Common myeloid progenitor, CD34-positive (primary cell): Measurements from ENCODE around the gene PRKCA.

Experiments used
- CTCF ChIA-PET: fragments of 350-600 bp; sonication (Branson Sonifier 250); formaldehyde crosslinking; loops from one replicate; lab custom pipeline; 2021; ENCODE audit warnings: antibody characterized with exemption; lab: Charles Lee
- POLR2A ChIA-PET: fragments of 350-600 bp; sonication (Branson Sonifier 250); formaldehyde crosslinking; loops from one replicate; lab custom pipeline; 2021; ENCODE audit warnings: antibody characterized with exemption; lab: Charles Lee
- DNase-seq, 3 donors: peaks; one replicate each; pipeline versions ENCODE4 v3.0.0 to v3.0.0-alpha.2; 2013
- H3K27ac ChIP-seq, 2 experiments: 1 replicate in 1 of 2; 2 replicates in 1 of 2; pipeline ENCODE4 v1.7.0; 2013; ENCODE audit warnings: inconsistent platforms in 2 of 2, low read length in 2 of 2, mild to moderate bottlenecking in 2 of 2, low read depth in 1 of 2, moderate library complexity in 1 of 2; ENCODE audit not compliant: severe bottlenecking in 2 of 2, insufficient read depth in 1 of 2, poor library complexity in 1 of 2
- H3K27me3 ChIP-seq, 5 experiments: replicated peaks in 2 of 5; 1 replicate in 3 of 5; 2 replicates in 2 of 5; pipeline versions ENCODE4 v1.6.1 to v1.7.0; 2013; ENCODE audit warnings: low read length in 4 of 5, mild to moderate bottlenecking in 2 of 5, moderate library complexity in 2 of 5, inconsistent platforms in 1 of 5; ENCODE audit not compliant: insufficient read depth in 5 of 5, control insufficient read depth in 4 of 5
- H3K36me3 ChIP-seq, 4 experiments: 1 replicate in 2 of 4; 2 replicates in 2 of 4; pipeline versions ENCODE4 v1.6.1 to v1.7.0; 2013; ENCODE audit warnings: low read length in 3 of 4, control low read depth in 1 of 4, mild to moderate bottlenecking in 1 of 4; ENCODE audit not compliant: control insufficient read depth in 4 of 4, insufficient read depth in 4 of 4
- H3K4me1 ChIP-seq, 4 experiments: 1 replicate in 3 of 4; 2 replicates in 1 of 4; pipeline versions ENCODE4 v1.6.1 to v1.7.1; 2013; ENCODE audit warnings: low read length in 3 of 4, mild to moderate bottlenecking in 3 of 4, control low read depth in 1 of 4, inconsistent platforms in 1 of 4, moderate library complexity in 1 of 4; ENCODE audit not compliant: control insufficient read depth in 4 of 4, insufficient read depth in 4 of 4; ENCODE audit errors: control extremely low read depth in 1 of 4
- H3K4me3 ChIP-seq, 7 experiments: 1 replicate in 4 of 7; 2 replicates in 3 of 7; pipeline versions ENCODE4 v1.5.1 to v1.7.0; 2013; ENCODE audit warnings: mild to moderate bottlenecking in 7 of 7, low read length in 6 of 7, moderate library complexity in 6 of 7, inconsistent platforms in 2 of 7, low read depth in 2 of 7, control low read depth in 1 of 7; ENCODE audit not compliant: insufficient read depth in 4 of 7, control insufficient read depth in 1 of 7; ENCODE audit errors: extremely low read depth in 1 of 7
- H3K9me3 ChIP-seq, 5 experiments: 1 replicate in 4 of 5; 2 replicates in 1 of 5; pipeline versions ENCODE4 v1.6.1 to v1.7.1; 2013; ENCODE audit warnings: low read length in 4 of 5, mild to moderate bottlenecking in 2 of 5, inconsistent platforms in 1 of 5, low read depth in 1 of 5, moderate library complexity in 1 of 5; ENCODE audit not compliant: control insufficient read depth in 4 of 5, insufficient read depth in 2 of 5; ENCODE audit errors: control extremely low read depth in 1 of 5
- WGBS: methylation state at CpG from one replicate; pipeline ENCODE4 v1.1.5; 2013; ENCODE audit not compliant: insufficient coverage; 5-methylcytosine and 5-hydroxymethylcytosine counted together

PRKCA gene

DNA sequence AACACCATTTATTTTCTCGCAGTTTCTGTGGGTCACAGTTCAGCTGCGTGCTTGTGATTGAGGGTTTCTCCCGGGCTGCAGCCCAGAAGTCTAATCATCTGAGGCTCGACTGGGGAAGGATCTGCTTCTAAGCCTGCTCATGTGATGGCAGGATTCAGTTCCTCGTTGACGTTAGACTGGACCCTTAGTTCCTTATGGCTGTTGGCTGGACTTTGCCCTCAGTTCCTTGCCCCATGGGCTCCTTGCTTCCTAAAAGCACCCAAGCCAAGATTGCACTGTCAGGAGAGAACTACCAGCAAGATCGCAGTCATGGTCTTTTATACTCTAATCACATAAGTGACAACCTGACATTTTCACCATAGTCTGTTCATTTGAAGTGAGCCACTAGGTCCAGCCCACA lies 250.0 kb downstream of the PRKCA start:
- no peaks in the 10 kb centered on the region for H3K27me3 ChIP-seq
- peaks cover 0 to 9% (median 6%) of the 10 kb centered on the region in 4 experiments for H3K4me1 ChIP-seq
- H3K4me3 ChIP-seq: no peak overlapping the region
- H3K36me3 ChIP-seq: no peaks in the 10 kb centered on the region
- DNase-seq: no peak
- H3K9me3 ChIP-seq: no peaks in the 10 kb centered on the region
- ChIA-PET CTCF (no interaction called here), POLR2A (no interaction called here)
- H3K27ac ChIP-seq: no peak overlapping the region
- 83% methylated on average over 7 of the region's 7 CpGs for WGBS

DNA sequence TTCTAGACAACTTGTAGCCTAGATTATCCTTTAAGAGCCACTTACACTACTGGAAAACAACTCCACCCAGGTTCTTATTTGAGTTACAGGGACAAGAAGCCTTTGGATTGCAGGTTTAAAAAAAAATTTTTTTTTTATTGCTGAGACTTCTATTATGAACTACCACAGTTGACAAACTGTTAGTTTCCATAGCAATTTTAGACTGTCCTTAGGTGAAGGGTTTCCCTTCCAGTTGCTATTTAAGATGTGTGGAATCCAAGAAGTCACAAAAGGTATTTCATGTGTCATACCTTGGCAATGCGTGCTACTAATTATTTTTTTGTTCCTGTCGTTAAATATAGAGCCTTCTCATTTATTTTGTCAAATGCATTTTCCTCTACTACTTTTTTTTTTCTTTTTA lies 253.2 kb downstream of the PRKCA start:
- no peaks in the 10 kb centered on the region for H3K36me3 ChIP-seq
- H3K27ac ChIP-seq: no peak overlapping the region
- WGBS: no CpG with 5 or more reads among the region's 2 CpGs
- CTCF ChIA-PET: no interaction called here
- no peaks in the 10 kb centered on the region for H3K9me3 ChIP-seq
- no peak overlapping the region for H3K4me3 ChIP-seq
- no peaks in the 10 kb centered on the region for H3K27me3 ChIP-seq
- H3K4me1 ChIP-seq: no peaks in the 10 kb centered on the region
- POLR2A ChIA-PET: no interaction called here
- no peak for DNase-seq

DNA sequence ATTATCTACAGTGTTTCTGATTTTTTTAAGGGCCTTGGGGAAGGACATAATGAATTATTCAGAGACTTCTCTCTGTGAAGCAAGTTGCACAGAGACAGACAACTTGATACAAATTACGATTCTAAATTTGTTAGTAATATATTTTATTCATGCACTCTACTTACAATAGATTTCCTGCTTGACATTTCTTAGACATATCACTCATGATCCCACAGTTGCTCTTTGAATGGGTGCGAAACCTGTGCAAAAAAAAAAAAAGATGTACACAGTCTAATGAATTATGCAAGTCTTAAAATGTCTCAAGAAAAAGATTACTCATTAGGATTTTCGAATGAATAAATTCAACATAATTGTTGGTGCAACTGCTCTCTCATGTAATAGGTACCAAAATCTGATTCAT lies 254.8 kb downstream of the PRKCA start:
- Histone ChIP-seq H3K9me3 (no peaks in the 10 kb centered on the region), H3K4me1 (no peaks in the 10 kb centered on the region), H3K27ac (no peak overlapping the region), H3K4me3 (no peak overlapping the region), H3K36me3 (no peaks in the 10 kb centered on the region), H3K27me3 (no peaks in the 10 kb centered on the region)
- no CpG with 5 or more reads among the region's 3 CpGs for WGBS
- ChIA-PET CTCF (interaction anchor here (1.4 kb wide), 1 partner anchor 10 kb away, joined by 3 read pairs; no protein-coding TSS in a partner anchor), POLR2A (no interaction called here)
- DNase-seq: no peak

DNA sequence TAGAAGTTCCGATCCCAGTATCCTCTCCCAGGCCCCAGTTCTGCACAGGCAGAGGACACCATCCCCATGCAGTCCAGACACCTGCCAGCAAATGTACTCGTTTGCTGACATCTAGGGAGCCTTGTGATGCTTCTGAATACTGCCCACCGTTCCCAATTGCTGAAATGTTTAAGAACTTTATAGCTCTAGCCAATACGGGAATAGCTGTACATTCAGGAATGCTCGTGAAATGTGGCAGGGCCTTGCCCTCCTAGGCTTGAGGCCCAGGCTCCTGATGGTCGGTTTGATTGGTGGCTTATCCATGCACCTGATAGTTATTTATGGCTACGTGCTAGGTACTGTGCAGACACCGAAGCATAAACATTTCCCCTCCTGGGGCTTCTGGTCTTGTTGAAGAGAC lies 255.5 kb downstream of the PRKCA start:
- DNase-seq: no peak
- Histone ChIP-seq H3K4me3 (no peak overlapping the region), H3K4me1 (no peaks in the 10 kb centered on the region), H3K27me3 (no peaks in the 10 kb centered on the region), H3K36me3 (no peaks in the 10 kb centered on the region), H3K9me3 (no peaks in the 10 kb centered on the region), H3K27ac (no peak overlapping the region)
- ChIA-PET POLR2A (no interaction called here), CTCF (interaction anchor here (1.4 kb wide), 1 partner anchor 9 kb away, joined by 3 read pairs; no protein-coding TSS in a partner anchor)
- 96% methylated on average over 8 of the region's 8 CpGs for WGBS

- POLR2A ChIA-PET: no interaction called here
- H3K36me3 ChIP-seq: no peaks in the 10 kb centered on the region
- CTCF ChIA-PET: interaction anchor here (1.5 kb wide), 1 partner anchor 192 kb away, joined by 3 read pairs; no protein-coding TSS in a partner anchor
- DNase-seq: no peak
- H3K27me3 ChIP-seq: no peaks in the 10 kb centered on the region
- H3K9me3 ChIP-seq: no peaks in the 10 kb centered on the region
- WGBS: 97% methylated on average over 5 of the region's 7 CpGs
- no peak overlapping the region for H3K27ac ChIP-seq
- no peaks in the 10 kb centered on the region for H3K4me1 ChIP-seq
- no peak overlapping the region for H3K4me3 ChIP-seq
Measured at GRCh38 chr17:66560691-66561090, 258.3 kb downstream of the PRKCA start.

GRCh38 chr17:66562119-66562518 lies 259.7 kb downstream of the PRKCA start:
- ChIA-PET CTCF (interaction anchor here (0.6 kb wide), 1 partner anchor 1207 kb away, joined by 3 read pairs; no protein-coding TSS in a partner anchor), POLR2A (interaction anchor here (0.7 kb wide), 1 partner anchor 246 kb away, joined by 5 read pairs; no protein-coding TSS in a partner anchor)
- Histone ChIP-seq H3K27ac (no peak overlapping the region), H3K36me3 (no peaks in the 10 kb centered on the region), H3K9me3 (no peaks in the 10 kb centered on the region), H3K4me3 (no peak overlapping the region), H3K27me3 (no peaks in the 10 kb centered on the region), H3K4me1 (no peaks in the 10 kb centered on the region)
- DNase-seq: no peak

DNA sequence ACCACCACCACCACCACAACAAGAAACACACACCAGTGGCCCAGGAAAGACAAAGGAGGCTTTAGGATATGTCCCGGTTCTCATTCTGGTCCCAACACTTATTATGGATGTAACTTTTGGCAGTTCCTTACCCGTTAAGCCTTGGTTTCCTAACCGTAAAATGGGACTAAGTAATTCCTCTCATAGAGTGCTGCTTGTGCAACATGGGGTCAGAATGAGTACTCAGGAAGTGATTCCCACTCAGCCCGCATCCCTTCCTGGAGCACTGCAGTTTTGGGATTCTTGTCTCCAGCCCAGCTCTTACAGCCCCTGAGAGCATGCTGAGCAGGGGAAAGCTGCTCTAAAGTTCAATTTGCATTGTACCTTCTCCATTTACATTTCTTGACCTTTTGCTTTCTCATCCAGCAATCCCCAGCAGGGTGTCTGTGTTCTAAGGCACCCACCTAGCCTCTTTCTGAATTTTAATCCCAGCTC lies 262.6 kb downstream of the PRKCA start:
- H3K27me3 ChIP-seq: no peaks in the 10 kb centered on the region
- no peak for DNase-seq
- H3K36me3 ChIP-seq: no peaks in the 10 kb centered on the region
- H3K27ac ChIP-seq: no peak overlapping the region
- ChIA-PET CTCF (interaction anchor here (1.0 to 1.6 kb wide), 2 partner anchors 20 to 310 kb away, joined by 3 read pairs; no protein-coding TSS in a partner anchor), POLR2A (no interaction called here)
- WGBS: 99% methylated on average over 4 of the region's 4 CpGs
- H3K4me1 ChIP-seq: no peaks in the 10 kb centered on the region
- H3K9me3 ChIP-seq: peaks cover 0 to 3% (median 0%) of the 10 kb centered on the region in 5 experiments
- no peak overlapping the region for H3K4me3 ChIP-seq
